K562 (cell line): ENCODE measurements around the gene LRIT3. TPM values are rescaled to one million over a fixed set of nuclear protein-coding genes. Genes with fewer than 3 reads are reported as not detected.

ENCODE experiments used
- ATAC-seq: fragments of 200-7000 bp; cut with Tn5 transposase; 3 replicates; pipeline ENCODE4 v1.9.1; 2020; ENCODE audit warnings: moderate library complexity
- BruUV-seq: library from RNA; stranded (reverse); fragments of 400-500 nt; replicated peaks from 2 replicates; lab custom pipeline; 2021; lab: Mats Ljungman, UMichigan
- CTCF ChIA-PET: fragments of 300-600 bp; formaldehyde crosslinking; extraction: SDS; loops from one replicate; lab custom pipeline; 2021; ENCODE audit warnings: low intra/inter-chr PET ratio; lab: Yijun Ruan, JAX
- POLR2A ChIA-PET: fragments of 300-600, 350-650 bp; sonication (Branson Sonifier 250); formaldehyde crosslinking; extraction: SDS; loops from one replicate; lab custom pipeline; 2021; ENCODE audit warnings: antibody characterized with exemption, inconsistent platforms; lab: Yijun Ruan, JAX
- DNase-seq, 4 experiments: peaks; one replicate each; pipeline versions ENCODE4 v3.0.0 to v3.0.0-alpha.2; 2011 to 2018; ENCODE audit warnings: low spot score in 3 of 4, mixed read lengths in 3 of 4; ENCODE audit errors: extremely low read depth in 1 of 4
- FAIRE-seq: peaks from 2 replicates; lab custom pipeline; 2011; peaks lifted over from hg19 to GRCh38; lab: Jason Lieb, UNC
- H2AFZ ChIP-seq: 2 replicates; pipeline ENCODE4 v1.6.0; 2011; ENCODE audit warnings: low read depth, low read length, control low read depth, inconsistent platforms
- H3K27ac ChIP-seq: fragments of 200-600 bp; 3 replicates; pipeline ENCODE4 v1.8.0; 2011; ENCODE audit warnings: low read depth, mild to moderate bottlenecking, control low read depth, inconsistent platforms, low read length, moderate library complexity, mixed read lengths; ENCODE audit errors: extremely low read depth
- H3K27me3 ChIP-seq, 2 experiments: fragments of 300-600 bp in 1 of 2; 2 replicates in 1 of 2; 3 replicates in 1 of 2; pipeline versions ENCODE4 v1.6.0 to v1.8.0; 2011; ENCODE audit warnings: inconsistent platforms in 2 of 2, low read length in 2 of 2, mild to moderate bottlenecking in 1 of 2, mixed read lengths in 1 of 2, moderate library complexity in 1 of 2; ENCODE audit not compliant: control insufficient read depth in 2 of 2, insufficient read depth in 2 of 2
- H3K36me3 ChIP-seq: fragments of 300-600 bp; 3 replicates; pipeline ENCODE4 v1.8.0; 2011; ENCODE audit warnings: mild to moderate bottlenecking, low read length, inconsistent platforms; ENCODE audit not compliant: control insufficient read depth, insufficient read depth
- H3K4me1 ChIP-seq, 2 experiments: fragments of 200-600 bp in 1 of 2; replicated peaks in 1 of 2; 2 replicates in 1 of 2; 3 replicates in 1 of 2; pipeline versions ENCODE4 v1.5.1 to v1.8.0; 2011; ENCODE audit warnings: inconsistent platforms in 2 of 2, low read length in 2 of 2, mild to moderate bottlenecking in 1 of 2, mixed read lengths in 1 of 2, moderate library complexity in 1 of 2; ENCODE audit not compliant: control insufficient read depth in 2 of 2, insufficient read depth in 2 of 2
- H3K4me2 ChIP-seq: 2 replicates; pipeline ENCODE4 v1.6.1; 2011; ENCODE audit warnings: low read length, control low read depth, inconsistent platforms, mixed read lengths; ENCODE audit not compliant: insufficient read depth
- H3K4me3 ChIP-seq: fragments of 200-600 bp; sonication (generic), shearing (Covaris generic); 2 replicates; pipeline ENCODE4 v1.5.1; 2016; ENCODE audit warnings: control low read depth, inconsistent platforms
- H3K79me2 ChIP-seq: fragments of 200-600 bp; 3 replicates; pipeline ENCODE4 v1.8.0; 2011; ENCODE audit warnings: low read length, inconsistent platforms; ENCODE audit not compliant: control insufficient read depth, insufficient read depth
- H3K9ac ChIP-seq, 2 experiments: 2 replicates each; pipeline versions ENCODE4 v1.6.0 to v1.6.1; 2011; ENCODE audit warnings: low read depth in 2 of 2, low read length in 2 of 2, control low read depth in 1 of 2, inconsistent platforms in 1 of 2, mild to moderate bottlenecking in 1 of 2, mixed read lengths in 1 of 2; ENCODE audit not compliant: insufficient read depth in 1 of 2
- H3K9me1 ChIP-seq: one replicate; pipeline ENCODE4 v1.6.0; 2011; ENCODE audit warnings: inconsistent platforms, mild to moderate bottlenecking, low read length, moderate library complexity; ENCODE audit not compliant: control insufficient read depth, insufficient read depth
- H3K9me3 ChIP-seq: replicated peaks from 2 replicates; pipeline ENCODE4 v1.5.1; 2011; ENCODE audit warnings: low read depth, low read length, inconsistent platforms; ENCODE audit not compliant: control insufficient read depth, insufficient read depth
- H4K20me1 ChIP-seq: replicated peaks from 2 replicates; pipeline ENCODE4 v1.6.1; 2011; ENCODE audit warnings: low read length, inconsistent platforms, mixed read lengths; ENCODE audit not compliant: control insufficient read depth, insufficient read depth
- ARHGAP35 ChIP-seq: fragments of 450-650 bp; IDR thresholded peaks from 2 replicates; pipeline ENCODE4 v1.6.1; 2018; ENCODE audit not compliant: partially characterized antibody
- CSDE1 ChIP-seq, 2 experiments: fragments of 450-650 bp; IDR thresholded peaks; 2 replicates each; pipeline ENCODE4 v1.6.1; 2016; ENCODE audit warnings: mild to moderate bottlenecking in 1 of 2
- ELK1 ChIP-seq: sonication (generic); formaldehyde crosslinking; IDR thresholded peaks from 2 replicates; pipeline ENCODE4 v1.8.1; 2022; ENCODE audit warnings: missing genetic modification reagents
- ETV6 ChIP-seq, 3 experiments: fragments of 150-350 bp in 1 of 3; sonication (generic) in 1 of 3; formaldehyde crosslinking in 1 of 3; IDR thresholded peaks; 2 replicates each; pipeline versions ENCODE4 v1.6.1 to v1.8.0; 2014 to 2022; ENCODE audit warnings: borderline replicate concordance in 2 of 3, low read depth in 2 of 3, antibody characterized with exemption in 1 of 3, low read length in 1 of 3, mild to moderate bottlenecking in 1 of 3, missing genetic modification reagents in 1 of 3
- GATA2 ChIP-seq: sonication (generic); formaldehyde crosslinking; IDR thresholded peaks from 2 replicates; pipeline ENCODE4 v1.4.0; 2020; ENCODE audit warnings: mild to moderate bottlenecking, missing genetic modification reagents
- HDAC1 ChIP-seq, 2 experiments: fragments of 450-650 bp; IDR thresholded peaks; 2 replicates each; pipeline ENCODE4 v1.6.1; 2016 to 2017; ENCODE audit warnings: inconsistent platforms in 1 of 2, mild to moderate bottlenecking in 1 of 2, moderate library complexity in 1 of 2
- MIER1 ChIP-seq: fragments of 450-650 bp; IDR thresholded peaks from 2 replicates; pipeline ENCODE4 v1.6.1; 2016; ENCODE audit warnings: antibody characterized with exemption, mild to moderate bottlenecking, low read depth
- NR2C1 ChIP-seq, 2 experiments: fragments of 450-650 bp; IDR thresholded peaks; 2 replicates each; pipeline ENCODE4 v1.6.1; 2017; ENCODE audit warnings: mild to moderate bottlenecking in 2 of 2, antibody characterized with exemption in 1 of 2, inconsistent platforms in 1 of 2, missing compliant biosample characterization in 1 of 2, missing genetic modification characterization in 1 of 2
- RBFOX2 ChIP-seq: fragments of 200-400 bp; formaldehyde crosslinking; IDR thresholded peaks from 2 replicates; pipeline ENCODE4 v1.6.1; 2017; ENCODE audit warnings: low read depth, mild to moderate bottlenecking, low read length, moderate library complexity
- RBM22 ChIP-seq: fragments of 200-400 bp; formaldehyde crosslinking; IDR thresholded peaks from 2 replicates; pipeline ENCODE4 v1.6.1; 2018; ENCODE audit warnings: low read length, low read depth; ENCODE audit not compliant: poor library complexity, severe bottlenecking
- TAF7 ChIP-seq: fragments of 450-650 bp; IDR thresholded peaks from 2 replicates; pipeline ENCODE4 v1.6.1; 2016; ENCODE audit warnings: missing genetic modification characterization, missing compliant biosample characterization
- TAF9B ChIP-seq: fragments of 450-650 bp; IDR thresholded peaks from 2 replicates; pipeline ENCODE4 v1.6.1; 2018; ENCODE audit warnings: mild to moderate bottlenecking; ENCODE audit not compliant: partially characterized antibody
- TAL1 ChIP-seq: fragments of 450-650 bp; IDR thresholded peaks from 2 replicates; pipeline ENCODE4 v1.6.1; 2016; ENCODE audit warnings: mild to moderate bottlenecking
- TRIM24 ChIP-seq, 2 experiments: fragments of 450-650 bp; IDR thresholded peaks; 2 replicates each; pipeline ENCODE4 v1.6.1; 2016
- ZEB2 ChIP-seq: fragments of 450-650 bp; IDR thresholded peaks from 2 replicates; pipeline ENCODE4 v1.6.1; 2016
- ZNF232 ChIP-seq: sonication (generic); formaldehyde crosslinking; IDR thresholded peaks from 2 replicates; pipeline ENCODE4 v1.8.0; 2022; ENCODE audit warnings: mild to moderate bottlenecking, missing genetic modification reagents
- ZSCAN29 ChIP-seq: fragments of 450-650 bp; IDR thresholded peaks from 2 replicates; pipeline ENCODE4 v1.6.1; 2017
- WGBS: fragments of 100-300 bp; shearing (Covaris generic); methylation state at CpG from one replicate; pipeline ENCODE4 v1.1.6; 2016; ENCODE audit warnings: low coverage, mixed read lengths; ENCODE audit not compliant: insufficient coverage; ENCODE audit errors: missing lambda C conversion rate; 5-methylcytosine and 5-hydroxymethylcytosine counted together
- in situ Hi-C: fragments of 300-500 bp; cut with MboI; formaldehyde crosslinking; loops from 4 replicates; pipeline ENCODE4 v1.15.0; 2018; ENCODE audit warnings: inconsistent platforms, mixed read lengths
- intact Hi-C: fragments of 100-400 bp; cut with micrococcal nuclease; formaldehyde crosslinking; loops from 2 replicates; pipeline ENCODE4 v1.14.2; 2022
- polyA plus RNA-seq, 8 experiments: library from polyadenylated mRNA; depleted of rRNA in 4 of 8; stranded (reverse) in 5 of 8; unstranded in 3 of 8; fragments of >200 nt; fragmentation: Nextera tagmentation in 2 of 8; fragmentation: Illumina TruSeq in 1 of 8; extraction: Ambion mirVana in 2 of 8; extraction: Trizol in 1 of 8; gene quantifications; 2 replicates each; pipeline versions ENCODE4 v1.2.1 to v1.2.3, GENCODE V29; 2011 to 2014; ENCODE audit warnings: inconsistent platforms in 1 of 8, missing spikeins in 1 of 8
- total RNA-seq, 7 experiments: library from RNA; depleted of rRNA in 6 of 7; stranded (reverse); fragments of >200 nt in 6 of 7; fragmentation: Illumina TruSeq in 2 of 7; extraction: Trizol in 2 of 7; gene quantifications; 2 replicates each; pipeline versions ENCODE4 v1.2.1 to v1.2.3, GENCODE V29; 2011 to 2021; ENCODE audit warnings: low replicate concordance in 1 of 7
- TF ChIP-seq, protein P1 (sequence below): fragments of 200-800 bp; sonication (Bioruptor generic); IDR thresholded peaks from 2 replicates; pipeline ENCODE4 v1.6.1; 2017; ENCODE audit warnings: missing genetic modification characterization, missing compliant biosample characterization
- TF ChIP-seq, protein P2 (sequence below): fragments of 450-650 bp; formaldehyde crosslinking; IDR thresholded peaks from 2 replicates; pipeline ENCODE4 v1.4.0; 2022; ENCODE audit warnings: missing genetic modification characterization

LRIT3 gene
- total and polyA plus RNA-seq, 9 of the 15 experiments (the other 6 are each of a cell fraction or from before 2014, with no cell fraction given), result 0.04 to 0.10 (median 0.04) TPM; not detected in 4

DNA sequence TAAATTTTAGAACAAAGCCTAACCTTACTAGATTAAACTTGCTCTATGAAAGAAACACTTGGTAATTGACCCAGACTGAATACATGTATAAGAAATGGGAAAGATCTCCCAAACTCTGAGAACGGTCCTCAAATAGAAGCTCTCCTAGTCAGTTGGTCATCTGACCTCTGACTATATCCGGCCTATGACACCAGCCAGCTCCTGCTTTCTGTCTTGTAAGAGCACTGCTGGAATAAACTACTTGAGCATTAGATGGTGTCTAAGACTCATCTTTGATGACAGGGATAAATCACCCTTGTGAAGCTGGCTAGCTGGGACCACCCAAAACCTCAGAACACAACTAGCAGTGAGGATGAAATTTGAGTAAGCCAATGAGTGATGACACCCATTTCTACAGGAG is 24.2 kb downstream of the LRIT3 start:
- Histone ChIP-seq H3K9me1 (no peaks in the 10 kb centered on the region), H3K79me2 (no peaks in the 10 kb centered on the region), H2AFZ (no peak overlapping the region), H3K9ac (no peak overlapping the region), H3K4me2 (no peak overlapping the region), H3K27ac (no peak overlapping the region), H3K4me3 (no peak overlapping the region), H3K36me3 (no peaks in the 10 kb centered on the region), H4K20me1 (no peaks in the 10 kb centered on the region), H3K4me1 (peaks cover 0 to 12% of the 10 kb centered on the region in 2 experiments; a peak in 2 of 5 replicates), H3K9me3 (no peaks in the 10 kb centered on the region), H3K27me3 (no peaks in the 10 kb centered on the region)
- POLR2A ChIA-PET, result interaction anchor here (0.5 kb wide), 1 partner anchor 437 kb away, joined by 3 read pairs; no protein-coding TSS in a partner anchor
- intact Hi-C loops, result no loop called here
- ATAC-seq (no peak), DNase-seq (no peak), FAIRE-seq (peak; percentile 42)
- in situ Hi-C loops, result no loop called here
- BruUV-seq, result no TSS peak
- 27% methylated on average over 2 of the region's 2 CpGs for WGBS
- CTCF ChIA-PET, result interaction anchor here (0.9 kb wide), 1 partner anchor 450 kb away, joined by 3 read pairs; no protein-coding TSS in a partner anchor
- TF ChIP-seq ELK1 (CRISPR knock-in tag), result no peak
- TF ChIP-seq CSDE1 (IDR thresholded peaks at IDR 0.05), result no peak
- TF ChIP-seq TAF7 (tag), result no peak
- no peak for TF ChIP-seq HDAC1 (IDR thresholded peaks at IDR 0.05)
- TF ChIP-seq TAF9B, result no peak
- TF ChIP-seq, protein P1, sequence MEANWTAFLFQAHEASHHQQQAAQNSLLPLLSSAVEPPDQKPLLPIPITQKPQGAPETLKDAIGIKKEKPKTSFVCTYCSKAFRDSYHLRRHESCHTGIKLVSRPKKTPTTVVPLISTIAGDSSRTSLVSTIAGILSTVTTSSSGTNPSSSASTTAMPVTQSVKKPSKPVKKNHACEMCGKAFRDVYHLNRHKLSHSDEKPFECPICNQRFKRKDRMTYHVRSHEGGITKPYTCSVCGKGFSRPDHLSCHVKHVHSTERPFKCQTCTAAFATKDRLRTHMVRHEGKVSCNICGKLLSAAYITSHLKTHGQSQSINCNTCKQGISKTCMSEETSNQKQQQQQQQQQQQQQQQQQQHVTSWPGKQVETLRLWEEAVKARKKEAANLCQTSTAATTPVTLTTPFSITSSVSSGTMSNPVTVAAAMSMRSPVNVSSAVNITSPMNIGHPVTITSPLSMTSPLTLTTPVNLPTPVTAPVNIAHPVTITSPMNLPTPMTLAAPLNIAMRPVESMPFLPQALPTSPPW (CRISPR knock-in tag), result 0 out of 2 replicates have a peak, but pooled peaks have one; percentile 13
- no peak for TF ChIP-seq MIER1
- no peak for TF ChIP-seq ETV6 (IDR thresholded peaks at IDR 0.05; ENCODE audit: borderline replicate concordance in 1 of 2, low read depth in 2 of 2, low read length in 1 of 2)
- TF ChIP-seq ETV6 (CRISPR knock-in tag; IDR thresholded peaks at IDR 0.05; ENCODE audit: borderline replicate concordance), result no peak
- no peak for TF ChIP-seq TAL1
- TF ChIP-seq NR2C1 (IDR thresholded peaks at IDR 0.05), result no peak
- TF ChIP-seq NR2C1 (tag; IDR thresholded peaks at IDR 0.05), result peak; percentile 38; the same call in 1 of the 2 replicates
- TF ChIP-seq, protein P2, sequence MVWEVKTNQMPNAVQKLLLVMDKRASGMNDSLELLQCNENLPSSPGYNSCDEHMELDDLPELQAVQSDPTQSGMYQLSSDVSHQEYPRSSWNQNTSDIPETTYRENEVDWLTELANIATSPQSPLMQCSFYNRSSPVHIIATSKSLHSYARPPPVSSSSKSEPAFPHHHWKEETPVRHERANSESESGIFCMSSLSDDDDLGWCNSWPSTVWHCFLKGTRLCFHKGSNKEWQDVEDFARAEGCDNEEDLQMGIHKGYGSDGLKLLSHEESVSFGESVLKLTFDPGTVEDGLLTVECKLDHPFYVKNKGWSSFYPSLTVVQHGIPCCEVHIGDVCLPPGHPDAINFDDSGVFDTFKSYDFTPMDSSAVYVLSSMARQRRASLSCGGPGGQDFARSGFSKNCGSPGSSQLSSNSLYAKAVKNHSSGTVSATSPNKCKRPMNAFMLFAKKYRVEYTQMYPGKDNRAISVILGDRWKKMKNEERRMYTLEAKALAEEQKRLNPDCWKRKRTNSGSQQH, result 0 out of 2 replicates have a peak, but pooled peaks have one; percentile 36
- no peak for TF ChIP-seq ZSCAN29
- no peak for TF ChIP-seq ARHGAP35
- TF ChIP-seq ZNF232, result no peak
- TF ChIP-seq GATA2 (CRISPR knock-in tag), result no peak
- TF ChIP-seq ZEB2, result no peak
- no peak for TF ChIP-seq RBFOX2
- no peak for TF ChIP-seq TRIM24 (IDR thresholded peaks at IDR 0.05)
- no peak for TF ChIP-seq RBM22
